Mesenteric fat pad (tissue), 1 donor: ENCODE data around the gene SNAI1. TPM values are rescaled to one million over a fixed set of nuclear protein-coding genes. Genes with fewer than 3 reads are reported as not detected.

Experiments used
- DNase-seq: peaks from one replicate; pipeline ENCODE4 v3.0.0-alpha.2; 2020; ENCODE audit warnings: low spot score
- total RNA-seq: library from RNA; stranded (reverse); fragmentation: NEBNext Ultra II Directional; extraction: Animal tissue kit (Norgen Biotek cat#: 25700); gene quantifications from one replicate; pipeline ENCODE4 v1.2.1, GENCODE V29; 2021
- donor health status: DM: yes; HTN: yes; CAD: no.

Gene SNAI1
- total RNA-seq, 1 donor from 2014 or later = 19.1 TPM

GRCh38 chr20:50032955-50033666 lies 50.3 kb downstream of the SNAI1 start:
- no peak for DNase-seq

DNA sequence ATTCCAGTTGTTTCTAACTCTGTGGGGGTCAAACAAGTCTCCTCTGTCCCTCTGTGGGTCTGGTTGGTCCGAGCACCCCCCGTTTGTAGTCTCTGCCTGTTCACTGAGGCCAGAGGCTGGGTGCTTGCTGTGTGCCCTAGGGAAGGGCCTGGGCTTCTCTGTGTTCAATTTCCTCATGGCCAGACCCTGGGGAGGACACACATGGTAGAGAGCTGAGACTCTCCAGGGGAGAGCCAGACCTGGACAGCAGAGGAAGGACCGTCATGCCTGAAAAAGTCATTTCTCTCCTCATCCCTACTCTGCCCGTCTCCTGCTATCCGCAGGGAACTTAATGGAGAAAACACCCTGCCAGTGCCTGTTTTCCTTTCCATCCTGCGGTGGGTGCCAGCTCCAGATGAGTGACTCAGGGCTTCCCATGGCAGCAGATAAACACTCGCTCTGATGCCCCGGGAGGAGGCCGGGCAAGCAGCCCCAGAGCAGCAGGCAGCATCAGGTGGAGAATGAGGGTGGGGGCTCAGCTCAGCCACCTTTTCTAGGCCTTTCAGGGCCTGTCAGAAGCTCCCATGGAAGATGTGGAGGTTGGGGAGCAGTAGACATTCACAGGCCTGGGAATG lies 51.9 kb downstream of the SNAI1 start:
- no peak for DNase-seq

- DNase-seq = no peak
Measured at GRCh38 chr20:50036703-50037102, 53.9 kb downstream of the SNAI1 start.

DNA sequence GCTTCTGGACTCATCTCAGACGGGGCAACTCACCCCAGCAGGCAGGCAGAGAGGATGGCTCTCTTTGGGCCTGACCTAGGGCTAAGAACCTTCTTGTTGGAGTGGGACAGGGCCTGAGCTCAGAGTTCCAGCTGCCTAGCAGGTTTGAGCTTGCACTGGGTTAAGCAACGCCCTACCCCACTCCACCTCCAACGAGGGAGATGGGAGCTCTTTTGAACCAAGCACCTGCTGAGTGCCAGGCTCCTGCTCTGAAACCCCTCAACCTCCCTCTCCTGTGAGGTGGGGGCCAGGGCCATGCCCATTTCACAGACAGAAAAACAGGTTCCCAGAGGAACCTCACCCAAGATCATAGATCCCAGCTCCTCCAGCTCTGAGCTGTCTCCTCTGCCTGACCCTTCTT lies 54.3 kb downstream of the SNAI1 start:
- DNase-seq = no peak

DNA sequence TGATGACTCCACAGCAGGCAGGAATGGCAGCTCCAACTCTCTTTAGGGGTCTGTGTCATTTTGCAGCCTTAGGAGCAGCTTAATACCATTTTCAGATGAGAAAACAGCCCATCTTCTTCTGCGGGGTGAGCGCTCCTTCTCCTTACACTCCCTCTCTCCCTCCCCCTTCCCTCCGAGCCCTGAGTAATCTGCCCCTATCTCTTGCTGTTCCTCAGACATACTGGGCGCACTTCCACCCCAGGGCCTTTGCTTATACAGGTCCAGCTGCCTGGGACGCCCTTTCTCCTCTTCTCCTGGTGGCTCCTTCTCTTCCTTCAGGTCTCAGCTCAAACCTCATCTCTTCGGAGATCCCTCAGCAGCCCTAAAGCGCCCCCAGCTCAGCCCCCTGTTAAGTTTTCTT lies 54.8 kb downstream of the SNAI1 start:
- no peak for DNase-seq

GRCh38 chr20:50038169-50038568 lies 55.4 kb downstream of the SNAI1 start:
- no peak for DNase-seq

Other genes with a start within 250 kb of the SNAI1 start
- 12.7 TPM for gene SLC9A8, start 170.2 kb upstream of the SNAI1 start, total RNA-seq
- 4.9 TPM for gene SPATA2, start 67.5 kb upstream of the SNAI1 start, total RNA-seq
- gene RNF114, start 46.6 kb upstream of the SNAI1 start, total RNA-seq = 59.9 TPM
- gene UBE2V1, start 130.2 kb downstream of the SNAI1 start, total RNA-seq = 89.0 TPM
- 44.1 TPM for gene PEDS1, start 170.7 kb downstream of the SNAI1 start, total RNA-seq
- 434 TPM for gene CEBPB, start 207.8 kb downstream of the SNAI1 start, total RNA-seq